A549 treated with AZD2906 at 1 μM for 4 hours (cell line): ENCODE data around the gene RNPEP. TPM values are rescaled to one million over a fixed set of nuclear protein-coding genes. Genes with fewer than 3 reads are reported as not detected.

Source experiments
- total RNA-seq: library from RNA; stranded (reverse); fragments of 200-300 nt; extraction: Qiagen RNA extraction; gene quantifications from 5 replicates; pipeline ENCODE4 v1.2.3, GENCODE V29; 2022

The RNPEP gene, protein sequence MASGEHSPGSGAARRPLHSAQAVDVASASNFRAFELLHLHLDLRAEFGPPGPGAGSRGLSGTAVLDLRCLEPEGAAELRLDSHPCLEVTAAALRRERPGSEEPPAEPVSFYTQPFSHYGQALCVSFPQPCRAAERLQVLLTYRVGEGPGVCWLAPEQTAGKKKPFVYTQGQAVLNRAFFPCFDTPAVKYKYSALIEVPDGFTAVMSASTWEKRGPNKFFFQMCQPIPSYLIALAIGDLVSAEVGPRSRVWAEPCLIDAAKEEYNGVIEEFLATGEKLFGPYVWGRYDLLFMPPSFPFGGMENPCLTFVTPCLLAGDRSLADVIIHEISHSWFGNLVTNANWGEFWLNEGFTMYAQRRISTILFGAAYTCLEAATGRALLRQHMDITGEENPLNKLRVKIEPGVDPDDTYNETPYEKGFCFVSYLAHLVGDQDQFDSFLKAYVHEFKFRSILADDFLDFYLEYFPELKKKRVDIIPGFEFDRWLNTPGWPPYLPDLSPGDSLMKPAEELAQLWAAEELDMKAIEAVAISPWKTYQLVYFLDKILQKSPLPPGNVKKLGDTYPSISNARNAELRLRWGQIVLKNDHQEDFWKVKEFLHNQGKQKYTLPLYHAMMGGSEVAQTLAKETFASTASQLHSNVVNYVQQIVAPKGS
- total RNA-seq: 83.6 to 90.3 TPM (median 85.8 TPM) in 5 replicates

DNA sequence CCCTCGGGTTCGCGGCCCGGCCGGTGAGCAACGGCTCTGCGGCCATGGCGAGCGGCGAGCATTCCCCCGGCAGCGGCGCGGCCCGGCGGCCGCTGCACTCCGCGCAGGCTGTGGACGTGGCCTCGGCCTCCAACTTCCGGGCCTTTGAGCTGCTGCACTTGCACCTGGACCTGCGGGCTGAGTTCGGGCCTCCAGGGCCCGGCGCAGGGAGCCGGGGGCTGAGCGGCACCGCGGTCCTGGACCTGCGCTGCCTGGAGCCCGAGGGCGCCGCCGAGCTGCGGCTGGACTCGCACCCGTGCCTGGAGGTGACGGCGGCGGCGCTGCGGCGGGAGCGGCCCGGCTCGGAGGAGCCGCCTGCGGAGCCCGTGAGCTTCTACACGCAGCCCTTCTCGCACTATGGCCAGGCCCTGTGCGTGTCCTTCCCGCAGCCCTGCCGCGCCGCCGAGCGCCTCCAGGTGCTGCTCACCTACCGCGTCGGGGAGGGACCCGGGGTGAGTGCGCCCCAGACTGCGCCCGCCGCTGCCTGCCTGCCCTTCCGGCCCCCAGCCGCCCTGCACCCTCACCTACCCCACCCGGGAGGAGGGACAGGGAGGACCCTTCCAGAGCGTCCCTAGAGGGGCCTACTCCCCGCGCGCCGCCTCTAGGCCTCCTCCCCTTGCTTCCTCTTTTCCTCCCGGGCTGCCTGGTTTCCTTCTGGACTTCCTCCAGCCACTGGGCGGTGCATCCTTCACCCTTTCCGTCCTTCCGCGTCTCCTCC is at the start of gene RNPEP:
Gene RNPEP, plus strand, starts transcription at position 26 of the 757 bp plus-strand sequence. Its CDS starts 19 bp downstream, at position 45.

DNA sequence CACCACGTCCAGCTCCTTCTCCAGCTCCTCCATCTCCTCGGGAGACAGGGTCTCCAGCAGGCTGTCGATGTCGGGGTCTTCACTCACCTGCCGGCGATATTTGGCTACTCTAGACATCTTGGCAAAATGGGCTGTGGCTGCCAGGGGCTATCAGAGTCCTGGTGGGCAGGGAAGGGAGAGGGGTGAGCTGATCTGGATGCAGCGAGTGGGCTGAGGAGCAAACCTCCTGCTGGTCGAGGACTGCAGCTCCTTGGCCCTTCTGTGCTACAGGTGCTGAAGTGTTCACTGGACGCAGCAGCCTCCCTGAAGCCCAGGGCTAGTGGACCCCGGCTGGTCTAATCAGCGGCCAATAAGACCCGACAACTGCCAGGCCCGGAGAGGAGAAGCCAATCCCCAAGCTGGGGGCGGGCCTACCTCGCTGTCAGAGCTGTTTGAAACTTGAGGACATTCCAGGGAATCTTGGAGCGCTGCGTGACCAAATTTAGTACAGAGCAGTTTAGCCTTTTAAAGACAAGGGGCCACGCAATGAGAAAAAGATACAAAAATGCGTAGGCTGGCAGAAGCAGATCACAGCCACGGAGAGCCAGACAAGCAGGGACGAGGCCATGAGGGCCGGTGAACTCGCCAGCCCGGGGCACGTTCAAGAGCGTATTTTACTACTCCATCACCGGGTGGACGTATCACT is 36.1 kb upstream of the RNPEP start, which contains the start of gene LMOD1:
Gene LMOD1, minus strand, starts transcription at position 325 of the 685 bp plus-strand sequence. Its CDS starts 208 bp downstream, at position 117.

DNA sequence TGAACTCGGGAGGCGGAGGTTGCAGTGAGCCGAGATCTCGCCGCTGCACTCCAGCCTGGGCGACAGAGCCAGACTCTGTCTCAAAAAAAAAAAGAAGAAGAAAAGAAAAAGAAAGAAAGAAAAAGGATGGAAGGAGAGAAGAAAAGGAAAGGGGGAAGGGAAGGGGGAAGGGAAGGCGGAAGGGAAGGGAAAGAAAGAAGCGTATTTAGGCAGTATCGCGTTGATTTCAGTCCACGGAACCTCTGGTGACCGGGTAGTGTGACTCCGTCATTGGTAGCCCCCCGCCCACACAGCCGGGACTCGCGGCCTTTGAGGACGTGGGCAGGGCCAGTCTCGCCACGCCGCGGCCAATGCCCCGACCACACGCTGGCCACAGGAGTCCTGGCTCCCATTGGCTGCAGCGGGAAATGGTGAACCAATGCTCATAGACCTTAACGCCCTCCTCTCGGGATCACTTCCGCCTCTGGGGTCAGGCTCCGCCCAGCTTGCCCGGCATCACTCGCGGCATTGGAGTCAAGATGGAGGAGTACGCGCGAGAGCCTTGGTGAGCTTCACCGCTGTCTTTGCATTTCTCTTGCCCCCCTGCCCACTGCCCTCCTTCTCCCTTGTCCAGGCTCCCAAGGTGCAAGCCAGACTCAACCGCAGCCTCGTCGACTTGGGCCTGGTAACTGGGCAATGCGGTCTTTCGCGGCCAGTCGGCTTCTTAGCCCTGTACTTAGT is 27.3 kb upstream of the RNPEP start, which contains the start of gene TIMM17A:
Gene TIMM17A, plus strand, starts transcription at position 495 of the 720 bp plus-strand sequence. Its CDS starts 24 bp downstream, at position 519.

DNA sequence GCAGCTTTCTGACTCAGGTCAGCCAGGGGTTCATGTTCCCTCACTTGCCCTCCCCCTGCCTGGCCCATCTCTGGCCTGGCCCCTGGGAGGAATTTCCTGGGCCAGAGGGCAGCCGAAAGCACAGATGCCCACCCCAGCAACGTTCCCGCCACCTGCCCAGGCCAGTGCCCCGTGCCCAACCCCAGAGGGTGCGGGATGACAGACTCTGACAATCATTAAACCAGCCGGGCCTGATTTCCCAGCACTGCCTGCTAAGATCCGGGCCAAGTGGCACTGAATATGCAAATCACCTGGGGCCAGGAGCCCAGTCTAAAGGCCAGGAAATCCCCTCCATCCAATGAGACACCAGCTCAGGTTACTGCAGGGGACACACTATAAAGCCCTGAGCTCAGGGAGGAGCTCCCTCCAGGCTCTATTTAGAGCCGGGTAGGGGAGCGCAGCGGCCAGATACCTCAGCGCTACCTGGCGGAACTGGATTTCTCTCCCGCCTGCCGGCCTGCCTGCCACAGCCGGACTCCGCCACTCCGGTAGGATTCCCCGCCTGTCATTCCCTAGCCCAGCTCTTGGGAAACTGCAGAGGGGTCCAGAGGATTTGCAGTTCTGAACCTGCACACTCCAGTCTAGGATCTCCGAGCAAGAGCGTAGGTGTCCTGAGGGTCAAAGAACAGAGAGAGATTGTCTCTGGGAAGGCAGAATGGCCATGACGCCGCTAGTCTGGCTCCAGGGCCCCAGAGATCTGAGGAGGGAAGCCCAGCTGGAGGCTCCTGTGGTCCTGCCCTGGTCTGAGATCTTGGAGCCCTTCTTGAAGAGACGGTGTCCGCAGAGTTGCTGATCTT is 27.9 kb downstream of the RNPEP start, which contains the start of gene ELF3:
Gene ELF3, plus strand, starts transcription at position 408 of the 836 bp plus-strand sequence. CDS start 550 bp downstream, outside the sequence.

Other genes with a start within 250 kb of the RNPEP start
- gene IPO9, start 153.5 kb upstream of the RNPEP start, total RNA-seq: 24.6 to 43.9 TPM (median 39.6 TPM) in 5 replicates
- gene SHISA4, start 93.8 kb upstream of the RNPEP start, total RNA-seq: 12.9 to 19.3 TPM (median 17.4 TPM) in 5 replicates
- gene LMOD1, start 36.1 kb upstream of the RNPEP start, total RNA-seq: not detected in 5 replicates
- gene TIMM17A, start 27.1 kb upstream of the RNPEP start, total RNA-seq: 90.1 to 137 TPM (median 94.7 TPM) in 5 replicates
- gene ELF3, start 27.9 kb downstream of the RNPEP start, total RNA-seq: 104 to 139 TPM (median 124 TPM) in 5 replicates
- gene GPR37L1, start 140.3 kb downstream of the RNPEP start, total RNA-seq: 0.10 to 0.11 TPM (median 0.10 TPM) in 5 replicates
- gene ARL8A, start 162.1 kb downstream of the RNPEP start, total RNA-seq: 43.5 to 56.3 TPM (median 51.2 TPM) in 5 replicates
- 0.05 TPM in 1 of 5 replicates, not detected in the others for gene PTPN7, start 178.0 kb downstream of the RNPEP start, total RNA-seq
- 0.72 to 0.92 TPM (median 0.76 TPM) in 5 replicates for gene LGR6, start 211.2 kb downstream of the RNPEP start, total RNA-seq